ENCODE data around the gene CHST11.

DNA sequence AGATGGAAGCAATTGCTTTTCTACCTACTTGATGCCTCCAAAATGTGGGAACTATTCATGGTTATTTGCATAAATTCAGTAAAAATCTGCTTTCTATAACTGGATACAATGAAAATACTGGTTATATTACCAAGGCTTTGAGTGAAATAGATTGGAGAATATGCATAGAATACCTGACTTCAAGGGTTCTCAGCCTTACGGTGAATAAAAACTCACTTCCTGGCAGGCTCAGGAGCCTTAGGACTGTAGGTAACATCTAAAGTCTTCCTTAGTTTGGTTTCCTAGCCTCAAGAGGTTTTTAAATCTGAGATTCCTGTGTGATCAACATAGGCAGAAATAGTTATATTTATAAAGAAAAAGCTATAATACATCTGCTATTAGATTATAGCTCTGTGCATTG is 342.7 kb downstream of the CHST11 start:
- TF ChIP-seq, protein P1, sequence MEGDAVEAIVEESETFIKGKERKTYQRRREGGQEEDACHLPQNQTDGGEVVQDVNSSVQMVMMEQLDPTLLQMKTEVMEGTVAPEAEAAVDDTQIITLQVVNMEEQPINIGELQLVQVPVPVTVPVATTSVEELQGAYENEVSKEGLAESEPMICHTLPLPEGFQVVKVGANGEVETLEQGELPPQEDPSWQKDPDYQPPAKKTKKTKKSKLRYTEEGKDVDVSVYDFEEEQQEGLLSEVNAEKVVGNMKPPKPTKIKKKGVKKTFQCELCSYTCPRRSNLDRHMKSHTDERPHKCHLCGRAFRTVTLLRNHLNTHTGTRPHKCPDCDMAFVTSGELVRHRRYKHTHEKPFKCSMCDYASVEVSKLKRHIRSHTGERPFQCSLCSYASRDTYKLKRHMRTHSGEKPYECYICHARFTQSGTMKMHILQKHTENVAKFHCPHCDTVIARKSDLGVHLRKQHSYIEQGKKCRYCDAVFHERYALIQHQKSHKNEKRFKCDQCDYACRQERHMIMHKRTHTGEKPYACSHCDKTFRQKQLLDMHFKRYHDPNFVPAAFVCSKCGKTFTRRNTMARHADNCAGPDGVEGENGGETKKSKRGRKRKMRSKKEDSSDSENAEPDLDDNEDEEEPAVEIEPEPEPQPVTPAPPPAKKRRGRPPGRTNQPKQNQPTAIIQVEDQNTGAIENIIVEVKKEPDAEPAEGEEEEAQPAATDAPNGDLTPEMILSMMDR (IDR thresholded peaks at IDR 0.05 in 8 of 11, conservative IDR thresholded peaks at IDR 0.05 in 3 of 11), result no peak
- TF ChIP-seq POLR2AphosphoS5 (IDR thresholded peaks at IDR 0.05) (no peak), POLR2A (IDR thresholded peaks at IDR 0.05) (no peak)

All from spleen (tissue), 7 donors.